HCT116 (cell line): ENCODE data around the gene MMP15. TPM values are rescaled to one million over a fixed set of nuclear protein-coding genes. Genes with fewer than 3 reads are reported as not detected.

Experiments
- ATAC-seq: fragments of 200-7000 bp; cut with Tn5 transposase; 2 replicates; pipeline ENCODE4 v1.9.1; 2020; ENCODE audit warnings: mild to moderate bottlenecking, moderate library complexity
- BruUV-seq: library from RNA; stranded (reverse); fragments of 400-500 nt; replicated peaks from 2 replicates; lab custom pipeline; 2021; lab: Mats Ljungman, UMichigan
- CTCF ChIA-PET: fragments of 300-600 bp; sonication (Branson Sonifier 250); formaldehyde crosslinking; loops from one replicate; lab custom pipeline; 2021; ENCODE audit warnings: antibody characterized with exemption; lab: Charles Lee
- POLR2A ChIA-PET: fragments of 300-600, 350-600 bp; sonication (Branson Sonifier 250); formaldehyde crosslinking; loops from one replicate; lab custom pipeline; 2021; ENCODE audit warnings: antibody characterized with exemption; lab: Charles Lee
- RAD21 ChIA-PET, 2 experiments: fragments of 300-600 bp; sonication (Branson Sonifier 250); formaldehyde crosslinking; loops; one replicate each; lab custom pipeline; 2023; ENCODE audit warnings: low total read pairs in 2 of 2; ENCODE audit not compliant: uncharacterized antibody in 2 of 2, unreplicated experiment in 2 of 2, low non-redundant PET in 1 of 2; lab: Charles Lee
- DNase-seq: peaks from one replicate; pipeline ENCODE4 v3.0.0-alpha.2; 2010; ENCODE audit warnings: low read depth, low spot score
- H2AFZ ChIP-seq: fragments of 200-600 bp; shearing (Covaris generic), sonication (generic); 2 replicates; pipeline ENCODE4 v1.6.1; 2017; ENCODE audit warnings: low read depth, mixed run types, mixed read lengths, antibody characterized with exemption, low read length; ENCODE audit not compliant: poor library complexity, severe bottlenecking
- H3K27ac ChIP-seq: 2 replicates; pipeline ENCODE4 v1.5.1; 2012; ENCODE audit warnings: low read depth, low read length
- H3K27me3 ChIP-seq: fragments of 200-600 bp; sonication (generic); 2 replicates; pipeline ENCODE4 v1.6.1; 2016; ENCODE audit warnings: mixed run types, low read length, mixed read lengths; ENCODE audit not compliant: insufficient read depth
- H3K36me3 ChIP-seq, 2 experiments: fragments of 200-500 bp in 1 of 2; fragments of 200-600 bp in 1 of 2; sonication (Bioruptor generic) in 1 of 2; sonication (generic) in 1 of 2; 2 replicates each; pipeline versions ENCODE4 v1.5.1 to v1.6.1; 2014 to 2016; ENCODE audit warnings: low read length in 2 of 2, inconsistent platforms in 1 of 2, mixed read lengths in 1 of 2, mixed run types in 1 of 2; ENCODE audit not compliant: insufficient read depth in 2 of 2, control insufficient read depth in 1 of 2
- H3K4me1 ChIP-seq, 2 experiments: fragments of 200-600 bp in 1 of 2; sonication (generic) in 1 of 2; 2 replicates each; pipeline versions ENCODE4 v1.5.1 to v1.6.1; 2012 to 2017; ENCODE audit warnings: low read length in 2 of 2, inconsistent platforms in 1 of 2, mild to moderate bottlenecking in 1 of 2, mixed read lengths in 1 of 2, mixed run types in 1 of 2, moderate library complexity in 1 of 2; ENCODE audit not compliant: insufficient read depth in 2 of 2, control insufficient read depth in 1 of 2
- H3K4me2 ChIP-seq: fragments of 200-600 bp; sonication (generic); 2 replicates; pipeline ENCODE4 v1.6.1; 2017; ENCODE audit warnings: mixed run types, low read length, mixed read lengths
- H3K4me3 ChIP-seq, 2 experiments: fragments of 200-600 bp in 1 of 2; sonication (generic) in 1 of 2; replicated peaks in 1 of 2; 2 replicates each; pipeline ENCODE4 v1.5.1; 2011 to 2016; ENCODE audit warnings: low read length in 2 of 2, control low read depth in 1 of 2, low read depth in 1 of 2, mild to moderate bottlenecking in 1 of 2, mixed read lengths in 1 of 2, mixed run types in 1 of 2
- H3K79me2 ChIP-seq: fragments of 200-600 bp; sonication (generic); 2 replicates; pipeline ENCODE4 v1.6.1; 2017; ENCODE audit warnings: mild to moderate bottlenecking, mixed run types, low read length, moderate library complexity, mixed read lengths; ENCODE audit not compliant: insufficient read depth
- H3K9ac ChIP-seq: fragments of 200-600 bp; sonication (generic); 2 replicates; pipeline ENCODE4 v1.6.1; 2016; ENCODE audit warnings: low read length, mixed read lengths
- H3K9me2 ChIP-seq: fragments of 200-600 bp; sonication (generic), shearing (Covaris generic); 2 replicates; pipeline ENCODE4 v1.6.1; 2017; ENCODE audit warnings: mixed run types, mild to moderate bottlenecking, moderate library complexity; ENCODE audit not compliant: insufficient read depth
- H3K9me3 ChIP-seq, 2 experiments: fragments of 200-500 bp in 1 of 2; fragments of 200-600 bp in 1 of 2; sonication (Bioruptor generic) in 1 of 2; sonication (generic) in 1 of 2; 2 replicates each; pipeline ENCODE4 v1.6.1; 2014 to 2017; ENCODE audit warnings: low read length in 2 of 2, mixed read lengths in 2 of 2, inconsistent platforms in 1 of 2, low read depth in 1 of 2, mild to moderate bottlenecking in 1 of 2, mixed run types in 1 of 2, moderate library complexity in 1 of 2; ENCODE audit not compliant: control insufficient read depth in 1 of 2, insufficient read depth in 1 of 2
- H4K20me1 ChIP-seq: fragments of 200-600 bp; sonication (generic), shearing (Covaris generic); 2 replicates; pipeline ENCODE4 v1.6.1; 2017; ENCODE audit warnings: mixed run types, mild to moderate bottlenecking, moderate library complexity; ENCODE audit not compliant: insufficient read depth
- ATF3 ChIP-seq: IDR thresholded peaks from 2 replicates; pipeline ENCODE4 v1.6.1; 2012
- CTCF ChIP-seq, 3 experiments: fragments of 200-600 bp in 1 of 3; sonication (generic) in 1 of 3; IDR thresholded peaks in 2 of 3; conservative IDR thresholded peaks in 1 of 3; 2 replicates each; pipeline ENCODE4 v1.5.1; 2012 to 2017; ENCODE audit warnings: low read depth in 2 of 3, low read length in 2 of 3, antibody characterized with exemption in 1 of 3, borderline replicate concordance in 1 of 3, control low read depth in 1 of 3, mild to moderate bottlenecking in 1 of 3, mixed read lengths in 1 of 3, mixed run types in 1 of 3, moderate library complexity in 1 of 3; ENCODE audit not compliant: insufficient read depth in 1 of 3
- ELF1 ChIP-seq: IDR thresholded peaks from 2 replicates; pipeline ENCODE4 v1.6.1; 2012; ENCODE audit warnings: low read depth, borderline replicate concordance
- RAD21 ChIP-seq: IDR thresholded peaks from 2 replicates; pipeline ENCODE4 v1.6.1; 2012; ENCODE audit warnings: low read depth, mild to moderate bottlenecking
- ZBTB33 ChIP-seq: IDR thresholded peaks from 2 replicates; pipeline ENCODE4 v1.6.1; 2011; ENCODE audit warnings: mild to moderate bottlenecking, low read length, moderate library complexity; ENCODE audit not compliant: insufficient replicate concordance; ENCODE audit errors: extremely low read depth
- intact Hi-C: fragments of 100-400 bp; cut with micrococcal nuclease; formaldehyde crosslinking; loops from 2 replicates; pipeline ENCODE4 v1.10.0; 2022
- total RNA-seq: library from RNA; stranded (reverse); gene quantifications from one replicate; pipeline ENCODE4 v1.2.1, GENCODE V29; 2021; ENCODE audit not compliant: unreplicated experiment

MMP15 gene
- total RNA-seq, 1 experiment from 2014 or later = 38.5 TPM

GRCh38 chr16:58040945-58041627, 15.5 kb downstream of the MMP15 start:
- POLR2A ChIA-PET = no interaction called here
- H3K4me1 ChIP-seq = no peaks in the 10 kb centered on the region
- RAD21 ChIA-PET = no interaction called here
- peaks cover 5 to 9% of the 10 kb centered on the region in 2 experiments; a peak in 2 of 4 replicates for H3K36me3 ChIP-seq
- no TSS peak for BruUV-seq
- no peak overlapping the region for H3K4me3 ChIP-seq
- no peak overlapping the region for H3K4me2 ChIP-seq
- no peak overlapping the region for H2AFZ ChIP-seq
- no peak overlapping the region for H3K9ac ChIP-seq
- H3K9me2 ChIP-seq = no peaks in the 10 kb centered on the region
- intact Hi-C loops = no loop called here
- H3K27ac ChIP-seq = no peak overlapping the region
- ATAC-seq (no peak), DNase-seq (no peak)
- no peaks in the 10 kb centered on the region for H4K20me1 ChIP-seq
- no peaks in the 10 kb centered on the region for H3K27me3 ChIP-seq
- TF ChIP-seq ATF3 (no peak), ELF1 (no peak), ZBTB33 (no peak), RAD21 (no peak), CTCF (IDR thresholded peaks at IDR 0.05 in 2 of 3, conservative IDR thresholded peaks at IDR 0.05 in 1 of 3; ENCODE audit: borderline replicate concordance in 1 of 3, insufficient read depth in 1 of 3, low read depth in 2 of 3, low read length in 2 of 3) (no peak)
- CTCF ChIA-PET = no interaction called here
- no peaks in the 10 kb centered on the region for H3K79me2 ChIP-seq
- H3K9me3 ChIP-seq = no peaks in the 10 kb centered on the region
